ENCODE measurements around the gene RMND5B. TPM values are rescaled to one million over a fixed set of nuclear protein-coding genes. Genes with fewer than 3 reads are reported as not detected.

RMND5B gene
- total and polyA plus RNA-seq, 2 experiments from 2014 or later: 57.2 to 58.8 TPM

DNA sequence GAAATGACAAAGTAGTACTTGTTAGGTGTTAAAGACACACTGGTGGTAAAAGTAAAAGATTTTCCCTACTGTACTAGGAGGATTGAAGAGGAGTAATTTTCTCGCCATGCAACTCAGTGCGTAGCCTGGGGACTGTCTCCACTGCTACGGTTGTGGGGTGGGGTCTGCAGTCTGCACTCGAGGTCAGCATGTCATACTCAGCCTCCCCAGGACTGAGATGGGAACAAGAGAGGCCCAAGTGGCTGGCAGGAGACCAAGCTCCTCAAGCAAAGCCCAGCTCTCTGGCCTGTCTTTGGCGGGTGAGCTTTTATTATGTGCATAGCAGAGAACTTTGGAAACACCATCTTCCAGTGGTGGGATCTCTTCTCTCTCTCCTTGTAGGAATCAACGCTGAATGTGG lies 12.4 kb downstream of the RMND5B start:
- Histone ChIP-seq H3K4me3 (no peak overlapping the region), H3K4me1 (ENCODE audit: low read depth) (no peaks in the 10 kb centered on the region), H3K9me3 (ENCODE audit: low read depth) (no peaks in the 10 kb centered on the region), H3K27ac (no peak overlapping the region), H3K27me3 (no peaks in the 10 kb centered on the region), H3K36me3 (peaks cover 35% of the 10 kb centered on the region)
- TF ChIP-seq, protein P1, sequence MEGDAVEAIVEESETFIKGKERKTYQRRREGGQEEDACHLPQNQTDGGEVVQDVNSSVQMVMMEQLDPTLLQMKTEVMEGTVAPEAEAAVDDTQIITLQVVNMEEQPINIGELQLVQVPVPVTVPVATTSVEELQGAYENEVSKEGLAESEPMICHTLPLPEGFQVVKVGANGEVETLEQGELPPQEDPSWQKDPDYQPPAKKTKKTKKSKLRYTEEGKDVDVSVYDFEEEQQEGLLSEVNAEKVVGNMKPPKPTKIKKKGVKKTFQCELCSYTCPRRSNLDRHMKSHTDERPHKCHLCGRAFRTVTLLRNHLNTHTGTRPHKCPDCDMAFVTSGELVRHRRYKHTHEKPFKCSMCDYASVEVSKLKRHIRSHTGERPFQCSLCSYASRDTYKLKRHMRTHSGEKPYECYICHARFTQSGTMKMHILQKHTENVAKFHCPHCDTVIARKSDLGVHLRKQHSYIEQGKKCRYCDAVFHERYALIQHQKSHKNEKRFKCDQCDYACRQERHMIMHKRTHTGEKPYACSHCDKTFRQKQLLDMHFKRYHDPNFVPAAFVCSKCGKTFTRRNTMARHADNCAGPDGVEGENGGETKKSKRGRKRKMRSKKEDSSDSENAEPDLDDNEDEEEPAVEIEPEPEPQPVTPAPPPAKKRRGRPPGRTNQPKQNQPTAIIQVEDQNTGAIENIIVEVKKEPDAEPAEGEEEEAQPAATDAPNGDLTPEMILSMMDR (IDR thresholded peaks at IDR 0.05; ENCODE audit: low read depth, low read length): no peak
- DNase-seq (ENCODE audit: low read depth in 1 of 2, low spot score in 1 of 2): no peak

DNA sequence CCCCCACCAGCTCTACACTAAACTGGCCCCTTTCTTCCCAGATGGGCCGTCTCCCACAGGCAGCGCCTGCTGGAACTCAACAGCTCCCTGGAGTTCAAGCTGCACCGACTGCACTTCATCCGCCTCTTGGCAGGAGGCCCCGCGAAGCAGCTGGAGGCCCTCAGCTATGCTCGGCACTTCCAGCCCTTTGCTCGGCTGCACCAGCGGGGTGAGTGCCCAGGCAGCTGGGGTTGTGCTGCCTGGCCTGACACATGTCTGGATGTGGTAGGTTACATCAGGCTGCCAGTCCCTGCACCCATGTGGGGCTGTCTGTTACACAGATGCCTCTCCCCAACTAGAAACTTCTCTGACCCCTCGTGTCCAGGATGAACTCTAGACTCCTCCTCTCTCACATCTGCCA lies 13.1 kb downstream of the RMND5B start:
- H3K36me3 ChIP-seq: peaks cover 37% of the 10 kb centered on the region
- no peak overlapping the region for H3K4me3 ChIP-seq
- DNase-seq (ENCODE audit: low read depth in 1 of 2, low spot score in 1 of 2): peak in 1 of 2 donors; percentile 76
- H3K9me3 ChIP-seq (ENCODE audit: low read depth): no peaks in the 10 kb centered on the region
- TF ChIP-seq, protein P1 (IDR thresholded peaks at IDR 0.05; ENCODE audit: low read depth, low read length): no peak
- H3K27ac ChIP-seq: no peak overlapping the region
- no peaks in the 10 kb centered on the region for H3K27me3 ChIP-seq
- no peaks in the 10 kb centered on the region for H3K4me1 ChIP-seq (ENCODE audit: low read depth)

DNA sequence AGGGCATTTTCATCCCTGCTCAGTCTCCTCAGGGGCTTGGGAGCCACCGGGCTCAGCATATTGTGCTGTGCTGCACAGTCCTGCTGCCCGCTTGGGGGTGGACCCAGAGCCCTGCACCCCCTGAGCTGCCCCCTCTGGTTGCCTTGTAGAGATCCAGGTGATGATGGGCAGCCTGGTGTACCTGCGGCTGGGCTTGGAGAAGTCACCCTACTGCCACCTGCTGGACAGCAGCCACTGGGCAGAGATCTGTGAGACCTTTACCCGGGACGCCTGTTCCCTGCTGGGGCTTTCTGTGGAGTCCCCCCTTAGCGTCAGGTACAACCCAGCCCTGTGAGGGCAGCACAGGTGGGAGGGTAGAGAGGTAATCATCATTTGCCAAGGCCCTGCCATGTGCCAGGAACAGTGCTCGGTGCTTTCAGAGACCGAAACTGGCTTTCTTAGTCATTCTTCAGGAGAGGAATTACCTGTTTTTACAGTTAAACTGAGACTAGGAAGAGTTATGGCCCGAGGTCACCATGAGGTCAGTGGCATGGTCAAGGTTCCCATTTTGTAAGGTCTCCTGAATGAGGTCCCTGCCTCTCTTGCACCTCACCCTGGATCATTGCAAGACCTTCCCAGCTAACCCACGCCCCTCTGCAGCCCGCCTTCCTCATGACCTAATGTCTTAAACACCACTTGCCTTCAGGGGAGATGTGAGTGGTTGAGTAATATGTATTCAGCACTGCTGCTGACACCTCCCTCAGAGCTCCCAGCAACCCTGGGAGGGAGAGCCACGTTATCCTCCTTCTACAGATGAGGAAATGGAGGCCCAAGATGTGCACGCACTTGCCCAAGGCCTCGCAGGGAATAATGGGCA lies 15.4 kb downstream of the RMND5B start:
- H3K36me3 ChIP-seq: peaks cover 48% of the 10 kb centered on the region
- DNase-seq (ENCODE audit: low read depth in 1 of 2, low spot score in 1 of 2): peak; percentile 49 to 73
- H3K27me3 ChIP-seq: no peaks in the 10 kb centered on the region
- no peaks in the 10 kb centered on the region for H3K9me3 ChIP-seq (ENCODE audit: low read depth)
- no peak overlapping the region for H3K27ac ChIP-seq
- no peak overlapping the region for H3K4me3 ChIP-seq
- H3K4me1 ChIP-seq (ENCODE audit: low read depth): no peaks in the 10 kb centered on the region
- TF ChIP-seq, protein P1 (IDR thresholded peaks at IDR 0.05; ENCODE audit: low read depth, low read length): peak; percentile 71

DNA sequence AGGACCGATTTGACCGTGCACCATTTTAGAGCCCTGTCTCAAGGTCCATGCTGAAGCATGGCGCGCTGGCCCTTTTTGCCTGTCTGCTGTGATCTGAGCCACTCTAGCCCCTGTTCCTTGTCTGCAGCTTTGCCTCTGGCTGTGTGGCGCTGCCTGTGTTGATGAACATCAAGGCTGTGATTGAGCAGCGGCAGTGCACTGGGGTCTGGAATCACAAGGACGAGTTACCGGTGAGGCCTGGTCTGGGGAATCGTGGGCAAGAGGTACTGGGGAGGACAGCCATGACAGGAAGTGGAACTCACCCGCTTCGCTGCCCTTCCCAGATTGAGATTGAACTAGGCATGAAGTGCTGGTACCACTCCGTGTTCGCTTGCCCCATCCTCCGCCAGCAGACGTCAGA lies 16.6 kb downstream of the RMND5B start:
- DNase-seq (ENCODE audit: low read depth in 1 of 2, low spot score in 1 of 2): no peak
- Histone ChIP-seq H3K4me1 (ENCODE audit: low read depth) (no peaks in the 10 kb centered on the region), H3K36me3 (peaks cover 47% of the 10 kb centered on the region), H3K27me3 (no peaks in the 10 kb centered on the region), H3K9me3 (ENCODE audit: low read depth) (no peaks in the 10 kb centered on the region), H3K27ac (no peak overlapping the region), H3K4me3 (no peak overlapping the region)
- TF ChIP-seq, protein P1 (IDR thresholded peaks at IDR 0.05; ENCODE audit: low read depth, low read length): no peak

DNA sequence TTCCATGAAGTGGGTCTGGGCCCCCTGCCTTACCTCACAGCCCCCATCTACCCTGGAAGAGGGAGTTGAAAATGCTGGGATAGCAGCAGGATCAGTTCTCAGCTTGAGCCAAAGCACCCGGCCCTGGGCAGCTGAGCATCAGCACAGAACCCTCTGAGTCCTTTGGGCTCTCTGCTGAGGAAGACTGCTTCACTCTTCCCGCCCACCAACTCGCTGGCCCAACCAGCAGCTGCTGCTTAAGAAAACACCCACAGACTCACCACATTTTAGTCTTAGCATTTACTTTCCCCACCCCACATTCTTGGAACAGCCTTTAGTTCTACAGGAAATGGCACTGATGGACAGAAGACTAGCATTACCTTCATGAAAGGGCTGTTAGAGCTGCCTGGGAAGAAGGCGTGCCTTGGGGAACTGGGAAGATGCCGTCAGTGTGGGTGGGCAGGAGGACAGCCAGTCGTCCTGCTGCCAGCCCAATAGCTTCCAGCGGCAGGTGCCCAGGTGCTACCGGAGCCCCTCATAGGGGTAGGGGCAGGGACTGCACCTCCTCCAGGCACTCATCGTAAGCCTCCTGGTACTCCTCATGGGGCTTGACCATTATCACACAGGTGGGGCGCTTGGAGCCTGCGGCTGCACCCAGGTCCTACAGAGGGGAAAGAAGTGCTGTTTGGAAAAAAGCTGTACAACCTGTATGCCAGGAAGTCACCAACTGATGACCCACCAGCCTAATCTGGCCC lies 18.6 kb downstream of the RMND5B start:
- Histone ChIP-seq H3K27me3 (no peaks in the 10 kb centered on the region), H3K9me3 (ENCODE audit: low read depth) (no peaks in the 10 kb centered on the region), H3K27ac (no peak overlapping the region), H3K4me1 (ENCODE audit: low read depth) (no peaks in the 10 kb centered on the region), H3K4me3 (no peak overlapping the region), H3K36me3 (peaks cover 41% of the 10 kb centered on the region)
- no peak for DNase-seq (ENCODE audit: low read depth in 1 of 2, low spot score in 1 of 2)
- TF ChIP-seq, protein P1 (IDR thresholded peaks at IDR 0.05; ENCODE audit: low read depth, low read length): no peak
